Endometrial microvascular endothelial cells (primary cell): ENCODE measurements around the gene DDN. TPM values are rescaled to one million over a fixed set of nuclear protein-coding genes. Genes with fewer than 3 reads are reported as not detected.

Experiments used
- in situ Hi-C: cut with HindIII; loops from 2 replicates; pipeline ENCODE4 v1.10.0; 2017; ENCODE audit warnings: low sequenced_read_pairs, low pct_unique_long_range_greater_than_20kb; ENCODE audit errors: inconsistent ontology term
- total RNA-seq: library from RNA; depleted of rRNA; stranded (reverse); fragments of >200 nt; gene quantifications from one replicate; pipeline ENCODE4 v1.2.3, GENCODE V29; 2015; ENCODE audit errors: inconsistent ontology term

Gene DDN
- total RNA-seq, 1 donor from 2014 or later, result 0.93 TPM

DNA sequence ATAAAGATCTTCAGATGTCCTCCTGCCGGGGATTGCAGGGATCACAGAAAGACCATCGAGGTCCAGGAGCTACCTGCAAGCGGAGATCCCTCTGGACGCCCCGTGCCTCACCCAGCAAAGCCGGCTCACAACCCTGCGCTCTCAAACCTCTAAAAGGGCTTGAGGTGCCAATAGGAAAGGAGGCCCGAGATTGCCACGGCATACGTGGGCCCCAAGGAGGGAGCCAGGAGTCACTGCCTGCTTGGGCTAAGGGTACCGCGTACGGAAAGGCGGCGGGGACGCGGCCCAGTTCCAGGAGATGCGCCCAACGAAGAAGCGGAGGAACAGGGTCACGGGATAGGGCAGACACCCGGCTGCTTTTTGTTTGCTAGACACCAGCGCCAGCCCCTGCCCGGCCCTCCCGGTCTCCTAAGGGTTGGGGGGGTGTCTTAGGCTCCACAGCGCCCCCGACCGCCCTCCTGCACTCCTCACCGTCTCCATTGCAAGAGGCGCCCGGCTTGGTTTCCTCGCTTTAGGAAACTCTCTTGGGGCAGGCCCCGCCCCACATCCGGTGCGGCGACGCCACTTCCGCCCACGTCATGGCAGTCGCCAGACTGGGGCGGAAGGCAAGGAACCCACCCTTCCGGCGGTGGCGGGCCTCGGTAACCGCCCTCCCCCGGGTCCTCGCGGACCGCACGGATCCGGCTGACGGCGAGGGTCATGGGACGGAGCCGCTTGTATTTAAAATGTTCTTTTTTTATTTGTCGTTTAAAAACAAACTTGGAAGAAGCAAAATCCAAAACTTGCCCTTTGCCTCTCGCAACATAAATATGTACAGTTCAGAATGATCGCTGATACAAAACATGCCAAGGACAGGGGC, 19.3 kb upstream of the DDN start, which contains the start of gene PRKAG1:
TSS of gene PRKAG1 (minus strand) at position 516 of the 859 bp plus-strand sequence. CDS start at position 480, 36 bp downstream.
- in situ Hi-C loops, result no loop called here

DNA sequence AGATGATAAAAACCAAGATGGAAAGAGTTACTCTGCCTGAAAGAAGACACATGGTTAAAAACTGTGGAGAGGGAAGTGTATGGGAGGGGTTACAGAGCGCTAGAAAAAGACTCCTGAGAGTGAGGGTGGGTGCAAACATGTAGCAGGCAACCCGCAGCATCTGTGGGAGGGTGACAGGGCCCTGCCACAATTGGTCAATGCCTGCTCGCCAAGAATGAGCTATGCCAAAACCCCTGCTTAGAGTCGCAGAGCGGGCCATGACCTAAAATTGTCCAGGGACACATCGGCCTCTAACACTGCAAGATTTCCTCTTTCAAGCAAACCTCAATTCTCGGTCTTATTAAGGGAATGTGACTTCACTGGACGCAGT, 18.7 kb upstream of the DDN start:
- in situ Hi-C loops, result no loop called here

DNA sequence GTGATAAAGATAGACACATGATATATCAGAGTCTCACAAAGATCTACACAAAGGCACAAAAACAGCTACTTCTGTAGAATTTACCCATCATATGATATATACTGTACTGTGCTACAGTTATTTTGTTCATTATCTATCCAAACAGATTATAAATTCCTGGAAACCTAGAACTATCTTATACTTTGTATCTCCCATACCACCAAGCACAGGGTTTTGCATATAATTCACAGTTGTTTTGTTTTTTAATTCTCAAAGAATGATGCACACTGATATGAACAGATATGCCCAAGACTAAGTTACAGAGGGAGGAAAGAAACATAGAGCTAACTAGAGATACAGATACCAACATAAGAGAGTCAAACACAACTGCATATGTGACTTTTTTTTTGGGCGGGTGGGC, 16.0 kb upstream of the DDN start:
- in situ Hi-C loops, result no loop called here

DNA sequence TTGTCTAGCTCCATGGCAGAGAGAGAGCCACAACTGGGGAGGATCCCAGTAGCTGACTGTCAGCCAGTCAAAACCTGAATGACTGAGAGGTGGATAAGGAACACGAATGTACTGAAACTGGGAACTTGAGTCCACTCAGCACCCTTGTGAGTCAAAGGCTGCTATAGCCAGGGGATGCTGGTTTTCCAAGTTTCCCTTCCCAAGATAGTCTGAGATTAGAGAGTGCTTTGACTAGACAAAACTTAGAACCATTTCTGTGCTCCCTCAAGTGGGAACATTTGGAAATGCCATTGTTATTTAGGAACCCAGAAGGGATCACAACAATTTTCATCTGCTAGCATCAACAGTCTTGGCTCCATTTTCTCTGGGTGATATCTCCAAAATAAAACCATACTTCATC, 15.4 kb upstream of the DDN start:
- in situ Hi-C loops, result no loop called here

DNA sequence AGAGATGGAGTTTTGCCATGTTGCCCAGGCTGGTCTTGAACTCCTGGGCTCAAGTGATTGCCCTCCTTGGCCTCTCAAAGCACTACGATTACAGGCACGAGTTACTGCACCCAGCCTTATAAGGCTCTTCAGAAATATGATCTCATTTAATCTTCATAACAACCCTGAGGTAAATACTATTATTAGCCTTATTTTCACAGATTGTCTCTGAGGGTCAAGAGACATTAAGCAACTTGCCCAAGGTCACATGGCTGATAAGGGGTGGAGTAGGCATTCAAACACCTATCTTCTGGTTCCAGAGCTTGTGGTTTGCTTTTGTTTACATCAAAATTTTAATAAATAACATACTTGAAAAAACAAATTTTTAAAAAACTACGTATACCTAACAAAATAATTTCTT, 14.3 kb upstream of the DDN start:
- in situ Hi-C loops, result no loop called here

DNA sequence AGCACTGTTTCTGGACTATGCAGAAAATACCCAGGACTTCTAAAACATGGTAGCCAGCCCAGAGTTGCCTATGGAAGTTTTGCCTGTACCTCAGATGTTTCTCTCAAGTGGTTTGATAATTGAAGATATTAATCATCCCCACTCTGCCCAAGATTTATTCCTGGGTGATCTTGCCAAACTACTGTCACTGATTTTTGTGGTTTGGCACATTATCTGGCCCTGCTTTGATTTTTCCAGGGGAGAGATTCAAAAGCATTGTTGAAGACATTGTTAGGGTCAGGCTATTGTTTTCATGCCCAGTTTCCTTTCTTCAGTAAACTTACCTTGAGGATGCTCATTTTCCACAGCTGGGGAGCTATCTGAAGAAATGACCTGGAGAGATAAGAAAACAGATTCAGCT, 13.6 kb upstream of the DDN start:
- in situ Hi-C loops, result no loop called here

DNA sequence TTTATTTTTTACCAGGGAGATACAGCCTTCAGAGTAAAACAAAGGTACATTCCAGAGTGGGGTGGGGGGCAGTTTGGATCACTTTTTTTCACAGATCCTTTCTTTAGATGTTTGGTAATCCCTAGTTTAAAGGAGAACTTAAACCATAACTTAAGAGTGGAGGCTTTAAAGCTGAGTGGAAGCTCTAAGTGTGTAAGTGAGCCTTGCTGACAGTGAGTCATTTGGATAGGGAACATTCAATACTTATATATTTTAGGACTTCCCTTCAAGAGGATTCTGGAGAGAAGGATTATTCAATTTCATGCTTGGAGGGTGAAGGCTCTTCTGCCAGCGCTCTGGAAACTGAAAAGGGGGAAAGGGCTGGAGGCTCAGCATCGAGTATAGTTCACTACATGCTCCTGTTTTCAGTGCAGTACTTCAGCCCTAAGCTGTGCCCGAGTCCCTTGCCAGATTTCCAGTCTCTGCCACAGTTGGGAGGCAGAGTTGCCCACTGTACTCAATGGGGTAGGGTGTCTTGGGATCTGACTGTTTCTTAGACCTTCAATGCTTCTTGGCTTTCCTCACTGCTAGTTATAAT, 11.0 kb upstream of the DDN start:
- in situ Hi-C loops, result no loop called here

DNA sequence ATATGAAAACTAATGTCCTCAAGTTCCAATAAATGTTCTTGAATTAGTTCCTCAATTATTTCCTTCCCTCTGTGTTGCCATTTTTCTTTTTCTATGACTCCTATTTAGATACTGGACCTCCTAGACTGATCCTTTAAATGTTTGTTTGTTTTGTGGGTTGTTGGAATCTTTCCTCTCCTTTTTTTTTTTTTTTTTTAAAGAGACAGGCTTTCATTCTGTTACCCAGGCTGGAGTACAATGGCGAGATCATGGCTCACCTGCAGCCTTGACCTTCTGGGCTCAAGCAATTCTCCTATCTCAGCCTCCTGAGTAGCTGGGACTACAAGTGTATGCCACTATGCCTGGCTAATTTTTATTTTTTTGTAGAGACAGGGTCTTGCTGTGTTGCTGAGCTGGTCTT, 9.8 kb upstream of the DDN start:
- in situ Hi-C loops, result no loop called here

DNA sequence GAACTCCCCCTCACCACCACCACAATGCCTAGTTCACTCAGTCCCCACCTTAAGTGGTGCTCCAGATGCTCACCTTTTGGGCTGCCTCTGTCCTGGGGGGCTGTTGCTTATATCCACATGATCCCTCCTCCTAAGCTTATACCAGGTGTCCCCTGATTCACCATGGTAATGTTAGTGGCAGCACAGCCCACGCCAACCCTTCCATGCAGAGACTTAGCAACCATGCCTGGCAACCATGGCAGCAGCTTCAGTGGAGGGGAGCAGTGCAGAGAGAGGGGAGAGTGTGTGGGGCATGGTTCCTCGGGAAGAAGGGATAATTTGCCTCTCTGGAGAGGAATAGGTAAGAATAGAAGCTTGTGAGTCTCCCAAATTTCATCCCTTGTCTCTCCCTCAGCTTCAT, 1.2 kb upstream of the DDN start:
- in situ Hi-C loops, result no loop called here

DNA sequence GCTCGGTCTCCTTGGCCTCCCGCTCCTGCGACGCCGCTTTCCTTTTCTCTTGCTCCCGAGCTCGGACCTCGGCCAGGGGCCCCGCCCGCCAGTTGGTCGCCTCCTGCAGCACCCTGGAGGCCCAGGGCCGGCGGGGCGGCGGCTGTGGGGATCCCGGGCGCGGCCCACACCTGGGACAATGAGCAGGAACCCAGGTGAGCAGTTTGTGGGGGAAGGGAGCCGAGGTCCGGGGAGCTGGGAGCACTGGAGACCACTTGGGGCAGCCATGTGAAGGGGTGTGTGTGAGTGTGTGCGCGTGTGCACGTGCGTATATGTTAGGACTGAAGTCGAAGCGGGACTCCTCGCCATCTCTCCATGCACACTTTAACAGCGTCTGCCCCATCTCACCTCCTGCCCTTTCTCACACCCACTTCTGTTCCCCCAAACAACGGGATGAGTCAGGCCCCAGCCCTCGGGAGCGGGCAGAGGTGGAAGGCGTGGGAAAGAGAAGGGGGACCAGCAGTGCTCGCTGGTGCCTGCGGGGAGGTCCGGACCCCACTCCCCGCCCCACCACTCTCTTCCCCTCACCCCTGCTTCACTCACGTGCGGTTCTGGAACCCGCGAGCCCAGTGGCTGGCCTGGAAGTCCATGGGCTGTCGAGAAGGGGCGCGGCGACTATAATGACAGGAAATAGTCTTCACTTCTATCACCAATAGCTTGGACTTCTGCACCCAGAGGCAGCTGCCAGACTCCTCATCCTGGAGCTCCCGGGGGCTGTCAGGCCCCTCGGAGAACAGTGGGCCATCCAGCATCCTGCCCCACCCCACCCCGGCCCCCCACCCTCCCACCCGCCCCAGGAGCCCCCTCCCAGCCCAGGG, 450 bp downstream of the DDN start:
- in situ Hi-C loops, result no loop called here

DNA sequence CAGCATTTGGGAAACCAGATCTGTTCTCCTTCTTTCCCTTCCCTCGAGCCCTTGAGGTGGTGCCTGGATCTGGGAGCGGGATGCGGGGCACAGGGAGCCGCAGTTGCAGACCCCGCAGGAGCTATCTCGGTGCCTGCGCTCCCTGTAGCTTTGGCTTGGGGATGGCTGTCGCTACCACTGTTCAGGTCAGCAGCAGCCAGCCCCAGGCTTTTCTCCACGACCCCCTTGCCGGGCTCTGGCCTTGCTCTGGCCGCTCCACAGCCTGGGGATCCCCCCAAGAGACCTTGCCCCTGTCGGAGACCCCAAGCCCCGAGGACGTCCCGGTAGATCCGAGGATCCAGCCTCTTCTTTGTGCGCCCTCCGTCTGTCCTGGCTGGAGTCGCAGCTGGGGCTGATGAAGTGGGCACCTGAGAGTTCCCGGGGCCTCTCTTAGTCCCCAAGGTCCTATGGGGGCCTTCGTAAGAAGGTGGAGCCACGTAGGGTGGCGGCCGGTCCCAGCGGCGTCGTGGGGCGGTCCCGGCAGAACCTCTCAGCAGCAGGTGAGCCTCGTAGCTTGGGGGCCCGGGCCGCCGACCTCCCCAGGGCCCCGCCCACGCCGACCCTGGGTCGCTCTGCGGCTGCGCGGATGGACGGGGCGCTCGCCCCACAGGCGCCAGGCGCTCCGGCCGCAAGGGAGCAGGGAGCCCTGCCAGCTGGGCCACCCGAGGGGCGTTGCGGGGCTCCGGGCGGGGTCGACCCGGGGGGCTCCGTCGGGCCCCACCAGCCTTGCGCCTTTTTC, 1.3 kb downstream of the DDN start:
- in situ Hi-C loops, result no loop called here

DNA sequence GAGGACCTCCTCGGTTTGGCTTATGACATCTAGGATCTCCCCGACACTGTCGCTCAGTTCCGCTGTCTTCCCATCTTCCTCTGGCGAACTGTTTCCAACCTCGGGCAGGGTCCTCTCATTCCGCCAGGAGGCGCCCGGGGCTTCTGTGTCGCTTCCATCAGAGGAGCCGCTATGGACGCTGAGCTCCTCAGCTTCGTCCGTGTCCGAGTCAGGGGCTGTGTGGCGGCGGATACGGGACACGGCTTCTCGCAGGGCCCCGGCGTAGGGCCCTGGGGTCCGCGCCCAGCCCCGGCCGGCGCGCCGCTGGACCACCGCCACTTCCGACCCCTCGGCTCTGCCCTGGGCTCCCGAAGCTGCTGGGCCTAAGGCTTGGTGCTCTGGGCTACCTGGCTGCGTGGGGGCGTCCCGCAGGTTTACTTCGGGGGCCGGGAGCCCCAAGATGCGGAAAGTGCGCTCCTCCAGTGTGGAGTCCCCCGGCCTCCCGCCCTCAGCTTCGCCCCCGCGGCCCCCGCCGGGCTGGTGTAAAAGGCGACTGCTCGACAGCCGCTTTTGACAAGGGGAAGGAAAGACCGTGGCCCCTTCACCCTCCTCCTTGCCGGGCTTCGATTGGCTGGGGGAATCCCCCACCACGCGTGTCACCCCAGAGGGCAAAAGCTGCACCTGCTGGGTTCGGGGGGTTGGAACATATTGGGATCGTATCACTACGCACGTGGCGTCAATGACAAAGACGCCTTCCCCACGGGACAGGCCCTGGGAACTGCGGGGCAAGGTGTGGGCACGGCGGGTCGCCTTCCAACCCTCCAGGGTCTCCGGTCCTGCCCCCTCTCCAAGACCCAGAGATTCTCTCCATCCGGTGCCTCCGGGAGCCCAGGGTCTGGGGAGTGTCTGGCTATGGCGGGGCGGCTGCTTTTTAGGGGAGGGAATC, 2.1 kb downstream of the DDN start:
- in situ Hi-C loops, result no loop called here

DNA sequence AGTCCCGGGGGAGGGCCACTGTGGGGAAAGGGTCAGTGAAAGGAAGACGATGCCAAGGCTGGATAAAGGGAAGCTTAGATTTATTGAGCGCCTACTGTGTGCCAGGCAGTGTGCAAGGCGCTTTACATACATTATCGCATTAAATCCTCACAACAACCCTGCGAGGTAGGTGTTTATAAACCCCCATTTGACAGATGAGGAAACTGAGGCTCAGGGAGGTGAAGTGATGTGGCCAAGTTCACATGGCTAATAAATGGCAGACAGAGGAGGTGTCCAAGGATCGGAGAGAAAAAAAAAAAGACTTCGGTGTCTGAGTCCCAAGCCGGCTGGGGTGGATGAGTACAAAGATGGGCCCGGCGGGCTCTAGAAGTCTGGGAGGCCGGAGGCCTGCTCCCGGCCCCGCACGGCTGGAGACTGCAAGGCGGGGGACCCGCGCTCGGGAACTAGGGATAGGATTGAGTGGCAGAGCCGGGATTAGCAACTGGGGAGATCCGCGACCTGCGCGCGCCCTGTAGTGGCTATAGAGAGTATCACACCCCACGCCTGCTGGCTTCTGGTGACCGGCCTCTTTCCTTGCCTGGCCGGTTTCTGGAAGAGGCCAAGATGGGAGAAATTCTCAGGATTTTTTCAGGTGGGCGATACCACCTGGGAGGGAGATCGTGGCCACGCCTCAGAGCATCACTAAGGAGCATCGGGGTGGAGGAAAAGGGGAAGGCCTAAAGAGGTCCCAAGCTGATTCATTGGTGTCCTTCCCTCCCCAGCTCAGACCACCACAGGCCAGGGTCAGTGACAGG, 3.9 kb downstream of the DDN start:
- in situ Hi-C loops, result no loop called here

DNA sequence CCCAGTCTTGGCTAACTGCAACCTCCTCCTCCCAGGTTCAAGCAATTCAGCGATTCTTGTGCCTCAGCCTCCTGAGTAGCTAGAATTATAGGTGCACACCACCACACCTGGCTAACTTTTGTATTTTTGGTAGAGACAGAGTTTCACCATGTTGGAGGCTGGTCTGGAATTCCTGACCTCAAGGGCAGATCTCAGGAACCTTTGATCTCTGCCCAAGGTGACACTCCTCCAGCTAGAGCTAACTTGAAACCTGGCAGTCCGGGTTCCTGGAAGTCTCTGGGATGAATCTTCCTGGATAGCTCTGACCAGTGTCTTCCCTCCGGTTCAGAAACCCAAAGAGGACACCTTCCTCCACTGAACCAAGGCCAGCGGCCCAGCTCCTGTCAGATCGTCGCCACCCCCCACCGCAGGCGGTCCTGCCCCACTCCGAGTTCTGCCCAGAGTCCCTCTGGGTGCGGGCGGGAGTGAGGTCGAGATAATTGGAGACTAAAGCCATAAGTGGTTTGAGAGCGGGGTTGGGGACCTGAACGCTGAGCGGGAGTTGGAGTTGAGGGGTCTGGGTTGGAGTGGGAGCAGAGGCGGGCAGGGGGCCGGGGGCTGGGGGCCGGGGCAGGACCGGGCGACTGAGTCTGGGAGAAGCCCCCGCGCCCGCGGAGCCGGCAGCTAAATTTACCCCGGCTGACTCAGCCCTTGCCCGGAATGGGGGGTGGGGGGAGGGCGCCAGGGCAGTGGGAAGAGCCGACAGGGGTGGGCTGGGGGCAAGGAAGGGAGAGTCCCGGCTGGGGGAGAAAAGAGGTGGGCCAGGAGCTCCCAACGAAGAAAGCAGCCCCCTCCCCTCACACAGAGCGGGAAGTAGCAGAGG, 4.7 kb downstream of the DDN start:
- in situ Hi-C loops, result no loop called here

DNA sequence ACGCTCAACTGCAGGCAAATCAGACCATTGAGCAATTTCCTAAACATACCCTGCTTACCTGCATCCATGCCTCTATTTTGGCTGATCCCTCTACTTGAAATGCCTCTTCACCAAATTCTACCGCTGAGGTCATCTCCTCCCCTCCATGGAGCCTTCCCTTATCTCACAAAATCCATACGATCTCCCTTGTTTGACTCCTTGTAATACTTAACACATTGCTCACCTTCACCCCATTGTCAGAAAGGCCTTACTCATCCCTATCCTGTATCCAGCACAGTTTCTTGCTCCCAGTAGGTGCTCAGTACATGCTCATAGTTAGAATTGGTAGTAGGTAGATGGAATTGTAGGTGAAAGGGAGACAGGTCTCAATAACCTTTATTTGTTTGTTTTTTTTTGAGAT, 5.4 kb downstream of the DDN start:
- in situ Hi-C loops, result no loop called here

DNA sequence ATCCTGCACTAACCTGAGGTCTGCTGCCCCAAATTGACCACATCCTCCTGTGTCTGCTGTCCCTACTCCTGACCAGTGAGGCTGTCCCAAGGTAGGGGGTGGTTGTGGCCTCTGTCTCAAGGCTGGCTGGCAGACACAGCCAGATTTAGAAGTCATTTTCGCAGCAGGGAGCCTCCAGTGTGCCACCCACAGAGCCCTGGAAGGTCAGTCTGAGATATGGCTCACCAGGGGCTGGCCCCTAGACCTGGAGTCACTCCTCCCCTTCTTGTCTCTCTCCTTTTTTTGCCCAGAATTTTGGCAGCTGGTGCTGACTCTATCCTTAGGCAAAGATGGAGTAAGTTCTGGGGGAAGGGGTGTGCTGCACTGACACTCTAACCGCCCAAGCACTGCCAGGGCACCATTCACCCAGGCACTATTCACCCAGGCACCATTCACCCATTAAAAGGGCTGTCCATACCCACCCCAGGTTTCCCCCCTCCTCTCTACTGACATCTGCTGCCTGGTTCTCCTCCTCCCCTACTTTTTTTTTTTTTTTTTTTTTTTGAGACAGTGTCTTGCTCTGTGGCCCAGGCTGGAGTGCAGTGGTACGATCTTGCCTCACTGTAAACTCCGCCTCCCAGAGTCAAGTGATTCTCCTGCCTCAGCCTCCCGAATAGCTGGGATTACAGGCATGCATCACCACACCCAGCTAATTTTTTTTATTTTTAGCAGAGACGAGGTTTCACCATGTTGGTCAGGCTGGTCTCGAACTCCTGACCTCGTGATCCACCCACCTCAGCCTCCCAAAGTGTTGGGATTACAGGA, 7.7 kb downstream of the DDN start:
- in situ Hi-C loops, result no loop called here
